H1 (cell line): ENCODE data around the gene GINS3. TPM values are rescaled to one million over a fixed set of nuclear protein-coding genes. Genes with fewer than 3 reads are reported as not detected.

Experiments used
- BRCA1 ChIP-seq: IDR thresholded peaks from 2 replicates; pipeline ENCODE4 v1.6.1; 2012; ENCODE audit warnings: low read depth, low read length, improper control_type of control experiment
- JUND ChIP-seq: IDR thresholded peaks from 2 replicates; pipeline ENCODE4 v1.6.1; 2011; ENCODE audit warnings: mild to moderate bottlenecking, improper control_type of control experiment, low read length
- POLR2A ChIP-seq, 2 experiments: IDR thresholded peaks; 1 replicate in 1 of 2; 2 replicates in 1 of 2; pipeline ENCODE4 v1.6.1; 2011; ENCODE audit warnings: low read depth in 2 of 2, low read length in 2 of 2, mild to moderate bottlenecking in 2 of 2; ENCODE audit errors: control extremely low read depth in 1 of 2
- SIRT6 ChIP-seq: IDR thresholded peaks from one replicate; pipeline ENCODE4 v1.7.1; 2012; ENCODE audit warnings: low read length, inconsistent platforms
- SUZ12 ChIP-seq: fragments of 200-600 bp; sonication (generic); IDR thresholded peaks from 2 replicates; pipeline ENCODE4 v1.6.1; 2012; ENCODE audit warnings: mild to moderate bottlenecking, inconsistent platforms, low read length, moderate library complexity, mixed read lengths
- USF2 ChIP-seq: IDR thresholded peaks from 2 replicates; pipeline ENCODE4 v1.6.1; 2011; ENCODE audit warnings: low read length, improper control_type of control experiment
- polyA plus RNA-seq, 7 experiments: library from polyadenylated mRNA; depleted of rRNA in 3 of 7; stranded (reverse) in 5 of 7; unstranded in 2 of 7; fragments of >200 nt in 5 of 7; fragments of 200-250 nt in 2 of 7; gene quantifications; 1 replicate in 5 of 7; 2 replicates in 1 of 7; 4 replicates in 1 of 7; pipeline versions ENCODE4 v1.2.1 to v1.2.3, GENCODE V29; 2011 to 2013; ENCODE audit warnings: missing spikeins in 2 of 7, mixed read lengths in 2 of 7
- total RNA-seq: library from RNA; stranded (reverse); fragmentation: NEBNext Ultra II Directional; extraction: Animal tissue kit (Norgen Biotek cat#: 25700); gene quantifications from 2 replicates; pipeline ENCODE4 v1.2.1, GENCODE V29; 2021
- TF ChIP-seq, protein P1 (sequence below): fragments of 300-600 bp; sonication (generic); IDR thresholded peaks from 2 replicates; pipeline ENCODE4 v1.7.1; 2012; ENCODE audit warnings: low read length, moderate library complexity, mild to moderate bottlenecking, inconsistent platforms; ENCODE audit not compliant: insufficient replicate concordance

GINS3 gene
- total and polyA plus RNA-seq, 2 of the 8 experiments (the other 6 are each of a cell fraction or from before 2014, with no cell fraction given) = 12.9 to 15.4 TPM

DNA sequence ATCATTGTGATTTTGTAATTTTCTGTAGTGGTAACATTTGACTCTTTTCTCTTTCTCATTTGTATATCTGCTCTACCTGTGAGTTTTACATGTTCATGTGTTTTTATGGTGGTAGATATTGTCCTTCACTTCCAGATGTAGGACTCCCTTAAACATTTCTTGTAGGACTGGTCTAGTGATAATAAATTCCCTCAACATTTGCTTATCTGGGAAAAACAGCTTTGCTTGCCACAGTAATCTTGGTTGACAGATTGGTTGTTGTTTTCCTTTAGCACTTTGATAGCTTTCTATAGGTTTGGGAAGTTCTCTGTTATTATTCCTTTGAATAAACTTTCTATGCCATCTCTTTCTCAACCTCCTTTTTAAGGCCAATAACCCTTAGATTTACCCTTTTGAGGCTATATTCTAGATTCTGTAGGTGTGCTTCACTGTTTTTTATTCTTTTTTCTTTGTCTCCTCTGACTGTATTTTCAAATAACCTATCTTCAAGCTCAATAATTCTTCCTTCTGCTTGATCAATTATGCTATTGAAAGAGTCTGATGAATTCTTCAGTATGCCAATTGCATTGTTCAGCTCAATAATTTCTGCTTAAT, 32.1 kb upstream of the GINS3 start (continued):
- TF ChIP-seq SIRT6 = no peak
- TF ChIP-seq USF2 = no peak
- TF ChIP-seq POLR2A (IDR thresholded peaks at IDR 0.05; ENCODE audit: control extremely low read depth in 1 of 2, low read depth in 2 of 2, low read length in 2 of 2) = no peak
- no peak for TF ChIP-seq JUND
- no peak for TF ChIP-seq BRCA1
- TF ChIP-seq SUZ12 = no peak
- TF ChIP-seq, protein P1, sequence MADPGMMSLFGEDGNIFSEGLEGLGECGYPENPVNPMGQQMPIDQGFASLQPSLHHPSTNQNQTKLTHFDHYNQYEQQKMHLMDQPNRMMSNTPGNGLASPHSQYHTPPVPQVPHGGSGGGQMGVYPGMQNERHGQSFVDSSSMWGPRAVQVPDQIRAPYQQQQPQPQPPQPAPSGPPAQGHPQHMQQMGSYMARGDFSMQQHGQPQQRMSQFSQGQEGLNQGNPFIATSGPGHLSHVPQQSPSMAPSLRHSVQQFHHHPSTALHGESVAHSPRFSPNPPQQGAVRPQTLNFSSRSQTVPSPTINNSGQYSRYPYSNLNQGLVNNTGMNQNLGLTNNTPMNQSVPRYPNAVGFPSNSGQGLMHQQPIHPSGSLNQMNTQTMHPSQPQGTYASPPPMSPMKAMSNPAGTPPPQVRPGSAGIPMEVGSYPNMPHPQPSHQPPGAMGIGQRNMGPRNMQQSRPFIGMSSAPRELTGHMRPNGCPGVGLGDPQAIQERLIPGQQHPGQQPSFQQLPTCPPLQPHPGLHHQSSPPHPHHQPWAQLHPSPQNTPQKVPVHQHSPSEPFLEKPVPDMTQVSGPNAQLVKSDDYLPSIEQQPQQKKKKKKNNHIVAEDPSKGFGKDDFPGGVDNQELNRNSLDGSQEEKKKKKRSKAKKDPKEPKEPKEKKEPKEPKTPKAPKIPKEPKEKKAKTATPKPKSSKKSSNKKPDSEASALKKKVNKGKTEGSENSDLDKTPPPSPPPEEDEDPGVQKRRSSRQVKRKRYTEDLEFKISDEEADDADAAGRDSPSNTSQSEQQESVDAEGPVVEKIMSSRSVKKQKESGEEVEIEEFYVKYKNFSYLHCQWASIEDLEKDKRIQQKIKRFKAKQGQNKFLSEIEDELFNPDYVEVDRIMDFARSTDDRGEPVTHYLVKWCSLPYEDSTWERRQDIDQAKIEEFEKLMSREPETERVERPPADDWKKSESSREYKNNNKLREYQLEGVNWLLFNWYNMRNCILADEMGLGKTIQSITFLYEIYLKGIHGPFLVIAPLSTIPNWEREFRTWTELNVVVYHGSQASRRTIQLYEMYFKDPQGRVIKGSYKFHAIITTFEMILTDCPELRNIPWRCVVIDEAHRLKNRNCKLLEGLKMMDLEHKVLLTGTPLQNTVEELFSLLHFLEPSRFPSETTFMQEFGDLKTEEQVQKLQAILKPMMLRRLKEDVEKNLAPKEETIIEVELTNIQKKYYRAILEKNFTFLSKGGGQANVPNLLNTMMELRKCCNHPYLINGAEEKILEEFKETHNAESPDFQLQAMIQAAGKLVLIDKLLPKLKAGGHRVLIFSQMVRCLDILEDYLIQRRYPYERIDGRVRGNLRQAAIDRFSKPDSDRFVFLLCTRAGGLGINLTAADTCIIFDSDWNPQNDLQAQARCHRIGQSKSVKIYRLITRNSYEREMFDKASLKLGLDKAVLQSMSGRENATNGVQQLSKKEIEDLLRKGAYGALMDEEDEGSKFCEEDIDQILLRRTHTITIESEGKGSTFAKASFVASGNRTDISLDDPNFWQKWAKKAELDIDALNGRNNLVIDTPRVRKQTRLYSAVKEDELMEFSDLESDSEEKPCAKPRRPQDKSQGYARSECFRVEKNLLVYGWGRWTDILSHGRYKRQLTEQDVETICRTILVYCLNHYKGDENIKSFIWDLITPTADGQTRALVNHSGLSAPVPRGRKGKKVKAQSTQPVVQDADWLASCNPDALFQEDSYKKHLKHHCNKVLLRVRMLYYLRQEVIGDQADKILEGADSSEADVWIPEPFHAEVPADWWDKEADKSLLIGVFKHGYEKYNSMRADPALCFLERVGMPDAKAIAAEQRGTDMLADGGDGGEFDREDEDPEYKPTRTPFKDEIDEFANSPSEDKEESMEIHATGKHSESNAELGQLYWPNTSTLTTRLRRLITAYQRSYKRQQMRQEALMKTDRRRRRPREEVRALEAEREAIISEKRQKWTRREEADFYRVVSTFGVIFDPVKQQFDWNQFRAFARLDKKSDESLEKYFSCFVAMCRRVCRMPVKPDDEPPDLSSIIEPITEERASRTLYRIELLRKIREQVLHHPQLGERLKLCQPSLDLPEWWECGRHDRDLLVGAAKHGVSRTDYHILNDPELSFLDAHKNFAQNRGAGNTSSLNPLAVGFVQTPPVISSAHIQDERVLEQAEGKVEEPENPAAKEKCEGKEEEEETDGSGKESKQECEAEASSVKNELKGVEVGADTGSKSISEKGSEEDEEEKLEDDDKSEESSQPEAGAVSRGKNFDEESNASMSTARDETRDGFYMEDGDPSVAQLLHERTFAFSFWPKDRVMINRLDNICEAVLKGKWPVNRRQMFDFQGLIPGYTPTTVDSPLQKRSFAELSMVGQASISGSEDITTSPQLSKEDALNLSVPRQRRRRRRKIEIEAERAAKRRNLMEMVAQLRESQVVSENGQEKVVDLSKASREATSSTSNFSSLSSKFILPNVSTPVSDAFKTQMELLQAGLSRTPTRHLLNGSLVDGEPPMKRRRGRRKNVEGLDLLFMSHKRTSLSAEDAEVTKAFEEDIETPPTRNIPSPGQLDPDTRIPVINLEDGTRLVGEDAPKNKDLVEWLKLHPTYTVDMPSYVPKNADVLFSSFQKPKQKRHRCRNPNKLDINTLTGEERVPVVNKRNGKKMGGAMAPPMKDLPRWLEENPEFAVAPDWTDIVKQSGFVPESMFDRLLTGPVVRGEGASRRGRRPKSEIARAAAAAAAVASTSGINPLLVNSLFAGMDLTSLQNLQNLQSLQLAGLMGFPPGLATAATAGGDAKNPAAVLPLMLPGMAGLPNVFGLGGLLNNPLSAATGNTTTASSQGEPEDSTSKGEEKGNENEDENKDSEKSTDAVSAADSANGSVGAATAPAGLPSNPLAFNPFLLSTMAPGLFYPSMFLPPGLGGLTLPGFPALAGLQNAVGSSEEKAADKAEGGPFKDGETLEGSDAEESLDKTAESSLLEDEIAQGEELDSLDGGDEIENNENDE = no peak
